ENCODE measurements around the gene NPLOC4.

DNA sequence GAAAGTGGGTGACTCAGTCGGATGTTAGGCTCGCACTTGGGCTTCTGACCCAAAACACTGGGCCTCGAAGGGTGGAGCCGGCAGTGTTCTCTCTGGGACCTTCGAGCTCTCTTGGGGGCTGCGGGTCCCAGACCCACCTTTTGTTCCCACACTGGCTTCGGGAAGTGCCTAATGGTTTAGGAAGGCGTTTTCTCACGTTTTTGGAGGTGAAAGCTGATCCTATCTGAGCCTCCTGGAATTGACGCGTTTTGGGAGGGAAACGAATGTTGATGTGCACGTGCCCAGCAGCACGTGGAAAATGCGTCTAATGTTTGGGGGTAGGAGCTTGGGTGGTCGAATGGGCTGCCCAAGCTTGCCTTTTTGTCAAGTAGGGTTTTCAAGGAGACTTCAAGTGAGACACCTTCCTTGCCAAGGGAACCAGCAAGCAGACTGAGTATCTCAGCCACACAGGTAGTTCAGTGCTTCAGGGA lies 47.6 kb upstream of the NPLOC4 start:
- TF ChIP-seq, protein P1, sequence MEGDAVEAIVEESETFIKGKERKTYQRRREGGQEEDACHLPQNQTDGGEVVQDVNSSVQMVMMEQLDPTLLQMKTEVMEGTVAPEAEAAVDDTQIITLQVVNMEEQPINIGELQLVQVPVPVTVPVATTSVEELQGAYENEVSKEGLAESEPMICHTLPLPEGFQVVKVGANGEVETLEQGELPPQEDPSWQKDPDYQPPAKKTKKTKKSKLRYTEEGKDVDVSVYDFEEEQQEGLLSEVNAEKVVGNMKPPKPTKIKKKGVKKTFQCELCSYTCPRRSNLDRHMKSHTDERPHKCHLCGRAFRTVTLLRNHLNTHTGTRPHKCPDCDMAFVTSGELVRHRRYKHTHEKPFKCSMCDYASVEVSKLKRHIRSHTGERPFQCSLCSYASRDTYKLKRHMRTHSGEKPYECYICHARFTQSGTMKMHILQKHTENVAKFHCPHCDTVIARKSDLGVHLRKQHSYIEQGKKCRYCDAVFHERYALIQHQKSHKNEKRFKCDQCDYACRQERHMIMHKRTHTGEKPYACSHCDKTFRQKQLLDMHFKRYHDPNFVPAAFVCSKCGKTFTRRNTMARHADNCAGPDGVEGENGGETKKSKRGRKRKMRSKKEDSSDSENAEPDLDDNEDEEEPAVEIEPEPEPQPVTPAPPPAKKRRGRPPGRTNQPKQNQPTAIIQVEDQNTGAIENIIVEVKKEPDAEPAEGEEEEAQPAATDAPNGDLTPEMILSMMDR (conservative IDR thresholded peaks at IDR 0.05; ENCODE audit: low read length) = no peak
- no peak for TF ChIP-seq EZH2phosphoT487 (IDR thresholded peaks at IDR 0.05; ENCODE audit: borderline replicate concordance)

Data from Loucy (cell line).